ENCODE results near the gene UGT3A1.

The UGT3A1 gene

DNA sequence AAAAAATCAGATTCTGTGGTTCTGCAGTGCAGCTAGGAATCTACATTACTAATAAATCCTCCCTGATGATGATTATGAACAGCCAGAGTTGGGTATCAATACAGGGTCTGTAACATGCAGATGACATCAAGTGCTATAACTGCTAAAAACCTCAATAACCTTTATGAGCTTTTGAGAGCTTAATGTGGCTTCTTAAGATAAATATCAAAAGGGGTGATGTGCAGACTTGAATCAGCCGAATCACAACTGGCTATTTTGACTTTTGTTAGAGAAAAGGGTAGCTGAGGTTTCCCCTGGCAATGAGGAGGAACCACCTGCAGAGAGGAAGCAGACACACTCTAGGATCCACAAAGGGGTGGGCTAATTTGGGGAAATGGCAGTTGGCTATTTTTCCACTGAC lies 83.0 kb downstream of the UGT3A1 start:
- no peak for DNase-seq (ENCODE audit: low spot score)

DNA sequence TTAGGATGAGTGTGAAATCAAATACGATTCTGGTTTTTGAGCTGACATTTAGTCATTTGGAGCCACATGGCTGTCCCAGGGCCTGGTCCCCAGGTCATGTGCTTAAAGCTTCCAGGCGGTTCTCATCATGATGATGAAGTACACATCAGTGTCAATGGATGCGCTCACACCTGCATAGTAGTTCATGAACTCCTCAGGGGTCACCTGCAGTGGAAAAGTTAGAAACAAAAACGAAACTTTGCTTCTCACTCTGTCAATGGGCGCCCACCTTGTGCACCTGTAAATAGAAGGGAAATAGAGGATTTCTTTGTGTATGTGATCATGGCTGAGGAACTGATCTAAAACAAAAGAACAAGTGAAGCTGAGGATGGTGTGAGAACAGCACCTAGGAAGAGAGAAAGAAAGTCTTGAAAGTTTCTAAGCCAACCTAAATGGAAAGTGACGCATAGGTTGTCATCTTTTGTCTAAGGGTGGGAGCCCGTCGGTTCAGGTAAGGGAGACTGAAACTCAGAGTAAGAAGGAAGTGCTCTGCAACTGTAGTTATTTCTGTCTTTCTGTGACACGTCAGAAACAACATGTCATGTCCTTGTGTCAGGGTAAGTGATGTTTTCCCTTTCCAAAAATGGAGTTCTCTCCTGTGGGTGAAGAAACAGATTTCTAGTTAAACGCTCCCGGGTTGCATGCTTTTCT lies 86.6 kb downstream of the UGT3A1 start:
- DNase-seq (ENCODE audit: low spot score) = no peak

DNA sequence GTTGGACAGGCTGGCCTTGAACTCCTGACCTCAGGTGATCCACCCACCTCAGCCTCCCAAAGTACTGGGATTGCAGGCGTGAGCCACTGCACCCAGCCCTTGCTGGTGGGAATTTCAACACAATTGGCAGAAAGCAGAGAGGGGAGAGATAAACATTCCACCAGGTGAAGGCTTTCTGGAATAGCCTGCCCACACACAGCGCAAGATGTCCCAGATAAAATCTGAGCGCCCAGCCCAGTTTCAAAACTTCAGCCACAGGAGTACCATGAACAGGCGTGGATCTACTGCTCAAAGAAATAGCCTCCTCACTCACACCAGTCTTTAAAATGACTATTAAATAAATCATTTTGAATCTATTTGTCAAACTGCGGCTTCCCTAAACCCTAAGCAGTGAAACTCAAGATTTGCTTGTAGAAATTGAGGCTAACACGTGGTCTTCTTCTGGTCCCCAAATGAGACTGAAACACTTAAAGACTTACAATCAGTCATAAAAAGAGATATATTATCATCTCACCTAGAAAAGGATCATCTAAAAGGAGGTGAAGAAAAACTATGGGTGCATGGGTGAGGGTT lies 87.5 kb downstream of the UGT3A1 start:
- no peak for DNase-seq (ENCODE audit: low spot score)

DNA sequence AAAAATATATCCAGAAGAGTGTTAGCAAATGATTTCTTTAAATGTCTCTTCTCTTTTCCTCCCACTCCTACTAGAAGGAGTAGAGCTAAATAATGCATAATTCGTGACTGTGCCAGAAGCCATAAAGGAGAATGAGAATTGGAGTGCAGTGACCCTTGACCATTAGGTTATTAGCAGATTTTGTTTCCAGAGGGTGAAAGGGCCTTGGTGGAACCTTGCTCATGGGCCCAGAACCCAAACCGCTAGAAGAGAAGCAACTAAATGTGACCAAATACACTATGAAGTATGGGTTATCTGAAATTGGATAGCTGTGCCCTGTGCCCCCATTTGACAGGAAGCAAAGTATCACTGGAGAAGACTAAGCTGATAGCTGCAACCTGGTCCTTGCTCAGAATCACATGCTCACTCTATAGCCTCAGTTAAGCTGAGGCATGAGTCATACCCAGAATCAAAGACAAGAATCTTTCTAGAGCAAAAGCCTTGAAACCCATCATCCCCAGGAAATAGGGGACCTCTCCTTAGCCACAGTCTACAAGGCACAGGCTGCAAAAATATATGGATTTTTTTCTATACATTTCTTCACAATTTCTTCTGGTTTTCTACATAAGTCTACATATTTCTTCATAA lies 89.0 kb downstream of the UGT3A1 start:
- DNase-seq (ENCODE audit: low spot score) = no peak

Data from hematopoietic multipotent progenitor cell treated with erythropoietin and hydrocortisone succinate and interleukin-3 and kit ligand, for 15 days (in vitro differentiated cells).